ENCODE results near the gene DACH1.

The DACH1 gene

GRCh38 chr13:71863254-71863865 lies 3.6 kb downstream of the DACH1 start:
- in situ Hi-C loops (cut with MboI; ENCODE audit: low sequenced_read_pairs, unreplicated experiment) = no loop called here
- DNase-seq (ENCODE audit: low spot score) = no peak
- TF ChIP-seq, protein P1, sequence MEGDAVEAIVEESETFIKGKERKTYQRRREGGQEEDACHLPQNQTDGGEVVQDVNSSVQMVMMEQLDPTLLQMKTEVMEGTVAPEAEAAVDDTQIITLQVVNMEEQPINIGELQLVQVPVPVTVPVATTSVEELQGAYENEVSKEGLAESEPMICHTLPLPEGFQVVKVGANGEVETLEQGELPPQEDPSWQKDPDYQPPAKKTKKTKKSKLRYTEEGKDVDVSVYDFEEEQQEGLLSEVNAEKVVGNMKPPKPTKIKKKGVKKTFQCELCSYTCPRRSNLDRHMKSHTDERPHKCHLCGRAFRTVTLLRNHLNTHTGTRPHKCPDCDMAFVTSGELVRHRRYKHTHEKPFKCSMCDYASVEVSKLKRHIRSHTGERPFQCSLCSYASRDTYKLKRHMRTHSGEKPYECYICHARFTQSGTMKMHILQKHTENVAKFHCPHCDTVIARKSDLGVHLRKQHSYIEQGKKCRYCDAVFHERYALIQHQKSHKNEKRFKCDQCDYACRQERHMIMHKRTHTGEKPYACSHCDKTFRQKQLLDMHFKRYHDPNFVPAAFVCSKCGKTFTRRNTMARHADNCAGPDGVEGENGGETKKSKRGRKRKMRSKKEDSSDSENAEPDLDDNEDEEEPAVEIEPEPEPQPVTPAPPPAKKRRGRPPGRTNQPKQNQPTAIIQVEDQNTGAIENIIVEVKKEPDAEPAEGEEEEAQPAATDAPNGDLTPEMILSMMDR (IDR thresholded peaks at IDR 0.05; ENCODE audit: borderline replicate concordance, control extremely low read depth, extremely low read depth, insufficient read depth, missing control alignments) = no peak

DNA sequence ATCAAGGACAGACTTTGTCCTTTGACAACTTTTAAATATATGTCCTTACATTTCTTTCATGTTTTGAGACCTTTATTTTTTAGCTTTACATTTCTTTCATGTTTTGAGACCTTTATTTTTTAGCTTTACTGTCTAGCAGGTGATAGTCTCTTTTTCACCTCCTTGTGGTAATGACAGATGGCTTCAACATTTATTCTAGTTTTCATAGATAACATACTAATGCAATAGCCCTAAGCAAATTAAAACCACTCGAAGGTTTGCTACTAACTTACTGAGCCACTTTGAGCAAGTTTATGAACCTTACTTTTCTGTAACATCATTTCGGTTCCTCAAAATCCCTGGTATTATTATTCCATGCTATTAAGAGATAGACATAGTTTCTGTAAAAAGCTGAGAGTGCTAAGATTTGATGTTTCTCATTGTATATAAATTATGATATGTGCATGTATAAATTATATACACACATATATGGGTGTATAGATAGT lies 4.5 kb downstream of the DACH1 start:
- TF ChIP-seq, protein P1 (IDR thresholded peaks at IDR 0.05; ENCODE audit: borderline replicate concordance, control extremely low read depth, extremely low read depth, insufficient read depth, missing control alignments) = no peak
- no peak for DNase-seq (ENCODE audit: low spot score)
- in situ Hi-C loops (cut with MboI; ENCODE audit: low sequenced_read_pairs, unreplicated experiment) = no loop called here

- DNase-seq (ENCODE audit: low spot score) = no peak
- in situ Hi-C loops (cut with MboI; ENCODE audit: low sequenced_read_pairs, unreplicated experiment) = no loop called here
- TF ChIP-seq, protein P1 (IDR thresholded peaks at IDR 0.05; ENCODE audit: borderline replicate concordance, control extremely low read depth, extremely low read depth, insufficient read depth, missing control alignments) = no peak
Observed at GRCh38 chr13:71861769-71862458, 5.1 kb downstream of the DACH1 start.

GRCh38 chr13:71860547-71861138 lies 6.4 kb downstream of the DACH1 start:
- no peak for DNase-seq (ENCODE audit: low spot score)
- TF ChIP-seq, protein P1 (IDR thresholded peaks at IDR 0.05; ENCODE audit: borderline replicate concordance, control extremely low read depth, extremely low read depth, insufficient read depth, missing control alignments) = no peak
- in situ Hi-C loops (cut with MboI; ENCODE audit: low sequenced_read_pairs, unreplicated experiment) = no loop called here

DNA sequence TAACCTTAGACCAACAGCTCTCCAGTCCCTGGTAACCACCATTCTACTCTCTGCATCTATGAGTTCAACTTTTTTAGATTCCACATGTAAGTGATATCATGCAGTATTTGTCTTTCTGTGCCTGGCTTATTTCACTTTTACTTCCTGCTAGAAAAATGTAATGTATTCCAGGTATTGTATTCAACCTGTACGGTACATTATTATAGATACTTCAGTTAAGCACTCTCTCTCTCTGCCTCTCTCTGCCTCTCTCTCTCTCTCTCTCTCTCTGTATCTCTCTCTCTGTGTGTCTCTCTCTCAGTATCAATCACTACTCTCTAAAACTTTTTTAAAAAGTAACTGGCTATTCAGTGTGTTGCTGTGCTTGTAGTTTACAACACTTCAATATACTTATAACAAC lies 8.4 kb downstream of the DACH1 start:
- TF ChIP-seq, protein P1 (IDR thresholded peaks at IDR 0.05; ENCODE audit: borderline replicate concordance, control extremely low read depth, extremely low read depth, insufficient read depth, missing control alignments) = no peak
- in situ Hi-C loops (cut with MboI; ENCODE audit: low sequenced_read_pairs, unreplicated experiment) = no loop called here
- DNase-seq (ENCODE audit: low spot score) = no peak

- no peak for DNase-seq (ENCODE audit: low spot score)
- TF ChIP-seq, protein P1 (IDR thresholded peaks at IDR 0.05; ENCODE audit: borderline replicate concordance, control extremely low read depth, extremely low read depth, insufficient read depth, missing control alignments) = no peak
- in situ Hi-C loops (cut with MboI; ENCODE audit: low sequenced_read_pairs, unreplicated experiment) = no loop called here
Observed at GRCh38 chr13:71856548-71857043, 10.4 kb downstream of the DACH1 start.
